Right lobe of liver (tissue), 6 donors: ENCODE measurements around the gene SAFB2. TPM values are rescaled to one million over a fixed set of nuclear protein-coding genes. Genes with fewer than 3 reads are reported as not detected.
A peak's percentile ranks its signal among the peaks of the same experiment; 100 is the strongest.

Experiments used
- ATAC-seq, 4 donors: fragments of 200-7000 bp; cut with Tn5 transposase; one replicate each; pipeline ENCODE4 v1.9.1; 2020; ENCODE audit warnings: mild to moderate bottlenecking in 4 of 4, moderate library complexity in 4 of 4
- DNase-seq, 3 donors: peaks; one replicate each; pipeline ENCODE4 v3.0.0-alpha.2; 2020
- H3K27ac ChIP-seq, 3 donors: fragments of 200-600 bp; one replicate each; pipeline ENCODE4 v1.8.0; 2022
- H3K27me3 ChIP-seq, 2 donors: fragments of 200-600 bp; one replicate each; pipeline ENCODE4 v1.8.0; 2022
- H3K36me3 ChIP-seq, 4 donors: fragments of 200-600 bp; sonication (generic) in 1 of 4; one replicate each; pipeline versions ENCODE4 v1.5.1 to v1.8.0; 2017 to 2022; ENCODE audit warnings: control low read depth in 1 of 4
- H3K4me1 ChIP-seq, 4 donors: fragments of 200-600 bp; sonication (generic) in 1 of 4; one replicate each; pipeline versions ENCODE4 v1.5.1 to v1.8.0; 2017 to 2022; ENCODE audit warnings: control low read depth in 1 of 4
- H3K4me3 ChIP-seq, 3 donors: fragments of 200-600 bp; one replicate each; pipeline ENCODE4 v1.8.0; 2022
- H3K9me3 ChIP-seq, 4 donors: fragments of 200-600 bp; sonication (generic) in 1 of 4; one replicate each; pipeline versions ENCODE4 v1.5.1 to v1.8.0; 2017 to 2022; ENCODE audit warnings: control low read depth in 1 of 4
- CTCF ChIP-seq, 4 donors: fragments of 200-600 bp in 3 of 4; fragments of 450-650 bp in 1 of 4; IDR thresholded peaks; one replicate each; pipeline versions ENCODE4 v1.5.1 to v1.8.0; 2016 to 2022; ENCODE audit warnings: antibody characterized with exemption in 4 of 4, mild to moderate bottlenecking in 2 of 4
- POLR2A ChIP-seq: fragments of 450-650 bp; IDR thresholded peaks from one replicate; pipeline ENCODE4 v1.6.1; 2017; ENCODE audit warnings: antibody characterized with exemption, mild to moderate bottlenecking
- WGBS: methylation state at CpG from one replicate; pipeline ENCODE4 v1.1.6; 2018; ENCODE audit warnings: low coverage, low lambda C conversion rate; ENCODE audit not compliant: insufficient coverage; ENCODE audit errors: missing lambda C conversion rate; 5-methylcytosine and 5-hydroxymethylcytosine counted together
- intact Hi-C, 2 donors: fragments of 100-400 bp; cut with DNase I; formaldehyde crosslinking; loops; one replicate each; pipeline versions ENCODE4 v1.11.2 to v1.14.1; 2022
- total RNA-seq, 6 experiments: library from RNA; depleted of rRNA in 2 of 6; stranded (reverse); fragments of >200 nt in 2 of 6; fragmentation: NEBNext Ultra II Directional in 3 of 6; extraction: Animal tissue kit (Norgen Biotek cat#: 25700) in 3 of 6; gene quantifications; one replicate each; pipeline versions ENCODE4 v1.1.0 to v1.2.4, GENCODE V29; 2016 to 2023
- donor health status: DM: no; HTN: yes; CAD: no.
- donor health status: DM: no; HTN: no; CAD: no.
- donor health status: DM: no; HTN: no; CAD: no.
- donor health status: DM: no; HTN: yes; CAD: no.
- donor health status: DM: no; HTN: yes; CAD: no.

Gene SAFB2
- total RNA-seq, 6 experiments from 2014 or later: 16.9 to 48.9 (median 41.7) TPM

DNA sequence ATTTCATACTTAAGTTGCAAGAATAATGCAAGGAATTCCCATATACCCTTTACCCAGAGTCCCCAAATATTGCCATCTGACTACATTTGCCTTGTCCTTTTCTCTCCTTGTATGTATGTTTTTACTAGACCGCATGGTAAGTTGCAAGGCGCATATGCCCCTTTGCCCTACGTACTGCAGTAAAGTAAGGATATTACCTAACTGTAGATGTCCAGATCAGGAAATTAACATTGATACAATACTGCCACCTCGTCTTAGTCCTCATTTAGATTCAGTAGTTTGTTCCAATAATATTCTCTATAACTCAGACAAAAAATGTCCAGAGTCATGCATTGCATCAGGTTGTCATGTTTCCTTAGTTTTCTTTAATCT, 9.7 kb upstream of the SAFB2 start:
- ATAC-seq (peak; percentile 49 to 67 (median 58)), DNase-seq (no peak)
- Histone ChIP-seq H3K4me3 (no peak overlapping the region), H3K9me3 (no peaks in the 10 kb centered on the region), H3K4me1 (peaks cover 0 to 68% (median 16%) of the 10 kb centered on the region in 4 donors), H3K27me3 (no peaks in the 10 kb centered on the region), H3K27ac (peak overlapping the region in 2 of 3 donors; percentile 20 to 43), H3K36me3 (peaks cover 0 to 21% (median 8%) of the 10 kb centered on the region in 4 donors)
- intact Hi-C loops: no loop called here
- 9% methylated on average over 4 of the region's 4 CpGs for WGBS
- TF ChIP-seq CTCF (IDR thresholded peaks at IDR 0.05): no peak
- no peak for TF ChIP-seq POLR2A

DNA sequence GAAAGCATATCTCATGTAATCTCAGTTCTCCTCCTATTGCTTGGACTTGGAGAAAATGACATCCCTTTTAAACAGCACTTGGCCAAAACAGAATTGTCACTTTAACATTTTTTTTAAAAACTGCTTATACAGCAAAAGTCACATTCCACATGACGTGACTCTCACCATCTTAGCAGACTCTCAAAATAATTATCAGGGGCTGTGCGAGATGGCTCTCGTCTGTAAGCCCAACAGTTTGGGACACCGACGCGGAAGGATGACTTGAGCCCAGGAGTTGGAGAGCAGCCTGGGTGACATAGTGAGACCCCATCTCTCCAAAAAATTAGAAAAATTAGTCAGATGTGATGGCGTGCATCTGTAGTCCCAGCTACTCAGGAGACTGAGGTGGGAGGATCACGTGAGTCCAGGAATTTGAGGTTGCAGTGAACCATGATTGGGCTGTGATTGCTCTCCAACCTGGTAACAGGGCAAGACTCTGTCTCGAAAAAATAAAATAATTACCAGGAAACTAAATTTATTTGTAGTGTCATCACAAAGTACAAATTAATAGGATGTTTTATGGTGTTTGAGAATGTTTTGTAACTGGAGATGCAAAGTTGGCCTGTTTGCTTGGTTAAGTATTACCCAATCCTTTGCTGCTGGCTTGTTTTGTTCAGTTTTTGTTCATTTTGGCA, 9.1 kb upstream of the SAFB2 start:
- H3K27ac ChIP-seq: peak overlapping the region in 2 of 3 donors; percentile 20 to 43
- intact Hi-C loops: no loop called here
- TF ChIP-seq CTCF (IDR thresholded peaks at IDR 0.05): no peak
- no peak for TF ChIP-seq POLR2A
- no peaks in the 10 kb centered on the region for H3K27me3 ChIP-seq
- H3K4me1 ChIP-seq: peaks cover 0 to 69% (median 16%) of the 10 kb centered on the region in 4 donors
- H3K4me3 ChIP-seq: no peak overlapping the region
- H3K36me3 ChIP-seq: peaks cover 0 to 26% (median 10%) of the 10 kb centered on the region in 4 donors
- H3K9me3 ChIP-seq: no peaks in the 10 kb centered on the region
- DNase-seq: no peak
- ATAC-seq: peak; percentile 41 to 61 (median 52)
- 44% methylated on average over 7 of the region's 9 CpGs for WGBS

DNA sequence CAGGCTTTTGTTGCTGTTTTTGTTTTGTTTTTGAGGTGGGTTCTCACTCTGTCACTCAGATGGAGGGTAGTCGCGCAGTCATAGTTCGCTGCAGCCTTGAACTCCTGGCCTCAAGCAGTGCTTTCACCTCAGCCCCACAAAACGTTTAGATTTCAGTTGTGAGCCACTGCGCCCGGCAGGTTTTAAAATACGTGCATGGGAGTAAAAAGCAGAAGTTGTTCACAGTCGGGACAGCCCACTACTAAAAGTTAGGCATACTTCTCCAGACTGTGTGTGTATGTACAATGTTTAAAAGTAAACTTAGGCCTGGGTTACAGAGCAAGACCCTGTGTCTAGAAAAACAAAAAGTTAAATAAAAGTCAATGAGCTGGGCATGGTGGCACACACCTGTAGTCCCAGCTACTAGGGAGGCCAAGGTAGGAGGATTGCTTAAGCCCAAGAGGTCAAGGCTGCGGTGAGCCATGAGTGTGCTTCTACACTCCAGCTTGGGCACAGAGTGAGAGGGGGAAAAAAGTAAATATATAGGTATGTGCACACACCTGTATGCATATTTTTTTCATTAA, 6.4 kb upstream of the SAFB2 start:
- ATAC-seq (no peak), DNase-seq (no peak)
- WGBS: 71% methylated on average over 9 of the region's 9 CpGs
- Histone ChIP-seq H3K9me3 (no peaks in the 10 kb centered on the region), H3K4me1 (peaks cover 0 to 80% (median 25%) of the 10 kb centered on the region in 4 donors), H3K27ac (peak overlapping the region in 1 of 3 donors; percentile 18), H3K27me3 (no peaks in the 10 kb centered on the region), H3K36me3 (peaks cover 0 to 42% (median 15%) of the 10 kb centered on the region in 4 donors), H3K4me3 (no peak overlapping the region)
- no peak for TF ChIP-seq POLR2A
- no peak for TF ChIP-seq CTCF (IDR thresholded peaks at IDR 0.05)
- intact Hi-C loops: loop anchor here in 1 of 2 donors (5.0 kb wide), 1 partner anchor 43 kb away; no protein-coding TSS in a partner anchor

DNA sequence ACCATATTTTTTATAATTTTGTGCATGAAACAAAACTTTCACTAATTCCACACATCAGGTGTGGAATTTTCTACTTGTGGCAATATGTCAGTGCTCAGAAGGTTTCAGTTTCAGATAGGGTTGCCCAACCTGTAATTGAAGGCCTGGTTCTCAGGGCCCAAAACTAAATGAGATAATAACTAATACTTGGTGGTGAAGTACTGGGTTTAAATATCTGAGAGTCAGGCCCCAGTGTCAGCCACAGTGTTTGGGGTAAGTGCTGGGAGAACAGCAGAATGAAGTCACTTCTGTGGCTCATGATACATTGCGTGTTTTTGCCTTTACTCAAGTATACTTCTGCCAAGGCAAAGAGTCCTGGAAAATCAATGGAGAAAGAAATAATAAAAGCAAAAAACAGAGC, 5.9 kb upstream of the SAFB2 start:
- Histone ChIP-seq H3K27me3 (no peaks in the 10 kb centered on the region), H3K27ac (peak overlapping the region in 1 of 3 donors; percentile 11), H3K4me1 (peaks cover 0 to 75% (median 25%) of the 10 kb centered on the region in 4 donors), H3K9me3 (no peaks in the 10 kb centered on the region), H3K36me3 (peaks cover 0 to 42% (median 15%) of the 10 kb centered on the region in 4 donors), H3K4me3 (no peak overlapping the region)
- TF ChIP-seq CTCF (IDR thresholded peaks at IDR 0.05) (no peak), POLR2A (no peak)
- intact Hi-C loops: loop anchor here in 1 of 2 donors (5.0 kb wide), 1 partner anchor 44 kb away; no protein-coding TSS in a partner anchor
- DNase-seq (no peak), ATAC-seq (peak in 1 of 4 donors; percentile 3)
- 21% methylated on average over 1 of the region's 1 CpG for WGBS
